HG03060 (cell line): ENCODE measurements around the gene RELB.

Source experiments
- ATAC-seq: cut with Tn5 transposase; IDR thresholded peaks from one replicate; pipeline ENCODE4 v1.9.1; 2021; ENCODE audit warnings: low read depth, moderate number of reproducible peaks; ENCODE audit not compliant: unreplicated experiment

The RELB gene

DNA sequence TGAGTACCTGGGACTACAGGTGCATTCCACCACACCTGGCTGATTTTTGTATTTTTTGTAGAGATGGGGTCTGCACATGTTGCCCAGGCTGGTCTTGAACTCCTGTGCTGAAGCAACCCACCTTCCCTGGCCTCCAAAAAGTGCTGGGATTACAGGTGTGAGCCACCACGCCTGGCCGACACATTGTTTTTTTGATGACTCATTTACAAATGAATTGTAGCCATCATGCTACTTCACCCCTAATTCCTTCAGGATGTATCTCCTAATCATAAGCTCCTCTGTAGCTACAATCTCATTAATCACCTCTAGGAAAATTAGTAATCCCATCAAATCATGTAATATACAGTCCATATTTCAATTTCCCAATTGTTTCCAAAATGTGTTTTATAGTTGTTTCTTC is 17.9 kb downstream of the RELB start:
- ATAC-seq = no peak

DNA sequence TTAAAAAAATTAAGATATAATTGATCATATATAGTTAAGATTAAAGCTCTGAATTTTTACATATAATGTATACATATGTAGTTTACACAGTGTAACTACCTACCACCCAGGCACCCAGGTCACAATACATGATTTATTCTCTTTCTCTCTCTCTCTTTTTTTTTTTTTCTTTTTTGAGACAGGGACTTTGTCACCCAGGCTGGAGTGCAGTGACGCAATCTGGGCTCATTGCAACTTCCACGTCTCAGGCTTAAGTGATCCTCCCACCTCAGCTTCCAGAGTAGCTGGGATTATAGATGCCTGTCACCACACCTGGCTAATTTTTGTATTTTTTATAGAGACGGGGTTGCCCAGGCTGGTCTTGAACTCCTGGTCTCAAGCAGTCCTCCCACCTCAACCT is 18.8 kb downstream of the RELB start:
- no peak for ATAC-seq

DNA sequence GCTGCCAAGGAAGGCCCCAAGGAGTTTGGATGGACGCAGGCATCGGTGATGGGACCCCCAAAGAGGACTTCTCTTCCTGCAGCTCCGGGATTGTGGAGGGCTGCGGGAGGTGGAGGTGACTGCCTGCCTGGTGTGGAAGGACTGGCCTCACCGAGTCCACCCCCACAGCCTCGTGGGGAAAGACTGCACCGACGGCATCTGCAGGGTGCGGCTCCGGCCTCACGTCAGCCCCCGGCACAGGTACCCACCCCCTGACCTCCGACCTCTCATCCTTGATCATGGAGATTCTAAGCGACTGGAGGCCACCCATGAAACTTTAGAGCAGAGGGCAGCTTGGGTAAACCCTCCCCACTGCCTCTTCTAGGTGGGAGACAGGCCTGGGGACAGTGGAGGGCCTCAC is 20.7 kb downstream of the RELB start:
- ATAC-seq = no peak

DNA sequence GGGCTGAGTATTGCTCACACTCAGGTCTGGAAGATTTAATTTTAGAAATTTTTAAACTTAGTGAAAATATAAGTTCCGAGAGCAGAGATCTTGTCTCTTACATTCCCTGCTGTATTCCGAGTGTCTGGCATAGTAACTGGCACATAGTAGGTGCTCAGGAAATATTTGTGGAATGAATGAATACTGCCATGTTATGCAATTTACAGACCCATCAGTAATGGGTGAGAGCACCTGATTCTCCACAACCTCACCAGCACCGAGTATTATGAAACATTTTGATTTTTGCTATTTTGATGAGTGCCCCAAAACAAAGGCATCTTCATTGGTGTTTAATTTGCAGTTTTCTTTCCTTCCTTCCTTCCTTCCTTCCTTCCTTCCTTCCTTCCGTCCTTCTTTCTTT is 21.8 kb downstream of the RELB start:
- ATAC-seq = no peak

DNA sequence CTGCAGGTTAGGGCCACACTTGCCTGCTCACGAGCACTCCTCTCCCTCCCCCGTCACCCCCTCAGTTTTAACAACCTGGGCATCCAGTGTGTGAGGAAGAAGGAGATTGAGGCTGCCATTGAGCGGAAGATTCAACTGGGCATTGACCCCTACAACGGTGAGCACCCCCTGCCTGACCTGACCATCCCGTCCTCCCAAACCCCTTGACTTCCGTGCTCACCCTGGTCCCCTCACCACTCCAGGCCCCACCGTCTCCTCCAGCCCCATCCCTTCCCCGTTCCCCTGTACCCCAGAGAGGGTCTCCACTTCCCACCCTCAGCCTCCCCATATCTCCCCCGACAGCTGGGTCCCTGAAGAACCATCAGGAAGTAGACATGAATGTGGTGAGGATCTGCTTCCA is 24.0 kb downstream of the RELB start:
- ATAC-seq = no peak

DNA sequence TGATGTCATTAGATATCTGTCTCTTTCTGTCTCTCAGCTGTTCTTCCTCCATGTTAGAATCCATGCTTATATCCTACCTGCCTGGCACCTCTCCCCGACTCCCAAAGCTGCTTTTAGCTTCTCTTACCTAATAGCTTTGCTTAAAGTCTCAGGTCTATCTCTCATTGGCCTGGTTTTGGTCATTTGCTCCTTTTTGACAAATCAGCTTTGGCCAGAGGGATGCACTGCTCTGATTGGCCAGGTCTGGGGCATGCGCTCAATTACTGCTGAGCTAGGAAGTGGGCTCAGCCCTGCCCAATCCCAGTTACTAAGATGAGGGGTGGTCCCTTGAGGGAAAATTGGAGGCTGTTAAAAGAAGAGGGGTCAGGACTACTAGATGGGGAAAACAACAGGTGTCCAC is 26.1 kb downstream of the RELB start:
- no peak for ATAC-seq

DNA sequence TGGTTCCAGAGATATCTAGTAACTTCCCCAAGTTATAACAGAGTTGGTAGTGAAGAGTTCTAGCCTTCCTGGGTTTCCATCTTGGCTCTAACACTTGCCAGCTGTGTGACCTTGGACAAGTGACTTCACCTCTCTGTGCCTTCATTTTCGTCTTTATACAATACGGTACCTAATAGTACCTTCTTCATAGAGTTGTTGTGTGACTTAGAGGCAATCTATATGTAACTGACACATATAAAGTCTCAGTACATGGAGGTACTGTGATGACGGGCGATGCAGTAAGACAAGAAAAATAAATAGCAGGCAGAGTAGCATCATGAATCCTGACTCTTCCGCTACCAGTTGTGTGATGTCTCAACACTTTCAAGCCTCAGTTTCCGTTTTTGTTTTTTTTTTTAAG is 29.6 kb downstream of the RELB start:
- ATAC-seq = no peak

DNA sequence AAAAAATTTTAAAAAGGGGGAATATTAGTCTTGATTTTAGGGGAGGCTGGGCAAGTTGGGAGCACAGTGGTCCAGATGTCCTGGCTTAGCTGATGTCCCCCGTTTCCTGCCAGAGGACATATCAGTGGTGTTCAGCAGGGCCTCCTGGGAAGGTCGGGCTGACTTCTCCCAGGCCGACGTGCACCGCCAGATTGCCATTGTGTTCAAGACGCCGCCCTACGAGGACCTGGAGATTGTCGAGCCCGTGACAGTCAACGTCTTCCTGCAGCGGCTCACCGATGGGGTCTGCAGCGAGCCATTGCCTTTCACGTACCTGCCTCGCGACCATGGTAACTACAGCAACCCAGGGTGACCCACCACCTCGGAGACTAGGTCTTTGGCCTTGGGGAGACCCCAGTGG is 31.2 kb downstream of the RELB start:
- no peak for ATAC-seq

DNA sequence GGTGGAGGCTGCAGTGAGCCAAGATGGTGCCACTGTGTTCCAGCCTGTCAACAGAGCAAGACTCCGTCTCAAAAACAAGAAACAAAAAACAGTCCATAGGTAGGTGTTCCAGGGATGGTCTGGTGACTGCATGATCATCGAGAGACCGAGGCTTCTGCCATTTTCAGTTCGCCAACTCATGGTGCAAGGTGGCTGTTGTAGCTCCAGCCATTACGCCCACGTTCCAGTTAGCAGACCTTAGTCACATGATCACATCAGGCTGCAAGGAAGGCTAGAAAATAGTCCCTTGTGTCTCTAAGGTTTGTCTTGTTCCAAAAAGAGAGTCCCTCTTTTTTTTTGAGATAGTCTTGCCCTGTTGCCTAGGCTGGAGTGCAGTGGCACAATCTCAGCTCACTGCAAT is 34.5 kb downstream of the RELB start:
- ATAC-seq = no peak

DNA sequence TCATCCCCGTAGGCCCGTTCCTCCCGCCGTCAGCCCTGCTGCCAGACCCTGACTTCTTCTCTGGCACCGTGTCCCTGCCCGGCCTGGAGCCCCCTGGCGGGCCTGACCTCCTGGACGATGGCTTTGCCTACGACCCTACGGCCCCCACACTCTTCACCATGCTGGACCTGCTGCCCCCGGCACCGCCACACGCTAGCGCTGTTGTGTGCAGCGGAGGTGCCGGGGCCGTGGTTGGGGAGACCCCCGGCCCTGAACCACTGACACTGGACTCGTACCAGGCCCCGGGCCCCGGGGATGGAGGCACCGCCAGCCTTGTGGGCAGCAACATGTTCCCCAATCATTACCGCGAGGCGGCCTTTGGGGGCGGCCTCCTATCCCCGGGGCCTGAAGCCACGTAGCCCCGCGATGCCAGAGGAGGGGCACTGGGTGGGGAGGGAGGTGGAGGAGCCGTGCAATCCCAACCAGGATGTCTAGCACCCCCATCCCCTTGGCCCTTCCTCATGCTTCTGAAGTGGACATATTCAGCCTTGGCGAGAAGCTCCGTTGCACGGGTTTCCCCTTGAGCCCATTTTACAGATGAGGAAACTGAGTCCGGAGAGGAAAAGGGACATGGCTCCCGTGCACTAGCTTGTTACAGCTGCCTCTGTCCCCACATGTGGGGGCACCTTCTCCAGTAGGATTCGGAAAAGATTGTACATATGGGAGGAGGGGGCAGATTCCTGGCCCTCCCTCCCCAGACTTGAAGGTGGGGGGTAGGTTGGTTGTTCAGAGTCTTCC is 36.3 kb downstream of the RELB start:
- no peak for ATAC-seq

DNA sequence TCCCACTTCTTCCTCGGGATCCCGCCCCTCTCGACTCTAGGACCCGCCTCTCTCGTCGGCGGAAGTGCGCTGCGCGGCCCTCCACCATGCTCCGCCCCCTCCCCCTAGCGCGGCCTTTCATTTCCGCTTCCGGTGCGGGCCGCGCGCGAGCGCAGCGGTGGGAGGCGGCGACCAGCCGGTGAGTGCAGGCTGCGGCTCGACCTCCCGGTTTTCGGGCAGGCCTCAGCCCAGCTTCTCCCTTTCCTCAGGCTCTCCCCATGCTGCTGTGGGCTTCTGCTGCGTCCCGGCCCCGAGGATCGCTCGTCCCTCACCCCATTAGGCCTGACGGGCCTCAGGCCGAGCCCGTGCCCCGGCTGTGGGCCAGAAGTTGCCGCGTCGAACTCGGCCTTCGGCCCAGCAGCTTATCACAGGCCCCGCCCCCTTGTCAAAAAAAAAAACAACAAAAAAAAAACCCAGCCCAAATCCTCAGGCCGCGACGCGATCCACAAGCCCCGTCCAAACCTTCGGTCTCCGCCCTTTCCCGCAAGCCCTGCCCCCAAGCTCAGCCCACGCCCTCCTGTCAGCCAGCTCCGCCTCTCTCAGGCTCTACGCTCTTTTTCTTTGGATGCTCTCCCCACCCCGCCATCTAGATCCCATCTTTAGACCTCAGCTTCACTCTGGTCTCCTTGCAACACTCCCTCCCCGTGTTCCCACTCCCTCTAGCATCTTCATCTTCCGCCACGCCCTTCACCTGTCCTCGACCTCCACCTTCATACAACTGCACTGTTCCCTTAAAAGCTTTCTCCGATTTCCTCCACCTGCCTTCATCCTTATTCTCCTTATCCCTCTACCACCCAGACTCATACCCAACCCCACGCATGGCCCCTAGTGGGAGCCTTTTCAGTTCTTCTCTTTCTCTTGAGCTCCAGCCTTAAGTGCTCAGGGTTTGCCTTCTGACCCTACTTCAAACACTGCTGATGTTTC is 37.9 kb downstream of the RELB start, which contains the start of gene CLASRP:
TSS of gene CLASRP (plus strand) at position 115 of the 963 bp plus-strand sequence. CDS start 1,168 bp downstream, outside the sequence.
- no peak for ATAC-seq

DNA sequence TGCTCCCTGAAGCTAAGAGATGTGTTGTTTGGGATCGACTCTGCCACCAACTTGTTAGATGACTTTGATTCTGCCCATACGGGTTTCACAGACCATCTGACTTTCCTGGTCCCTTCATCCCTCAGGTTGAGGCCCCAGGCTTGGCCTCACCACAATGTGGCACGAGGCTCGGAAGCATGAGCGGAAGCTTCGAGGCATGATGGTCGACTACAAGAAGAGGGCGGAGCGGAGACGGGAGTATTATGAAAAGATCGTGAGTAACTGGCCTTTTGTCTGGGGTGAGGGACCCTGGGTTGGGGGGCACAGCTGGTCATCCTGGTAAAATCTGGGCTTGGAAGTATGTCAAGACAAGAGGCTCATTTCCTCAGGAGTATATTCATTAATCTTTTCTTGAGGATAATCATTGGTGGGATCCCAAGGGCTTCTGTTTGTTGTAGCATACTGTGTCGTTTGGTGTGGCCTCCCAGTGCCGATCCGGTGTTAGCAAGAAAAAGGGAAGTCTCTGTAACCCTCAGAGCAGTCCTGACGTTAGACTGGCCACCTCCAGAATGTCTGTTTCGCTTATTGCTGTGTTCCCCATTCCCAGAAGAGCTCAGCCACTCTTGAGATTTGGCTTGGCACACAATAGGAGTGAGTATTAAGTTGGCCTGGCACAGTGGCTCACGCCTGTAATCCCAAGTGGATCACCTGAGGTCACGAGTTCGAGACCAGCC is 39.0 kb downstream of the RELB start:
- no peak for ATAC-seq

DNA sequence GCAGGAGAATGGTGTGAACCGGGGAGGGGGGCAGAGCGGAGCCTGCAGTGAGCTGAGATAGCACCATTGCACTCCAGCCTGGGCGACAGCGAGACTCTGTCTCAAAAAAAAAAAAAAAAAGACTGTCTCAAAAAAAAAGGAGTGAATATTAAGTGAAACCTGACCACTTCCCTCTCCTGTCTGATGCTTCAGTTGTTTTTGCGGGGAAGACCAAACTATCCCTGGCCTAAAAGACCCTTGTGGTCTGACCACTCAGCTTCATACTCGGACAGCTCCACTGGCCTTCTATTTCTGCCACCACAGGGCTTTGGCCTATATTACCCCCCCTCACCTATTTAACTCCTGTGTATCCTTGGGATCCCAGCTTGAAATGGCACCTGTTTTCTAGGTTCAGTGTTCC is 39.9 kb downstream of the RELB start:
- ATAC-seq = no peak

DNA sequence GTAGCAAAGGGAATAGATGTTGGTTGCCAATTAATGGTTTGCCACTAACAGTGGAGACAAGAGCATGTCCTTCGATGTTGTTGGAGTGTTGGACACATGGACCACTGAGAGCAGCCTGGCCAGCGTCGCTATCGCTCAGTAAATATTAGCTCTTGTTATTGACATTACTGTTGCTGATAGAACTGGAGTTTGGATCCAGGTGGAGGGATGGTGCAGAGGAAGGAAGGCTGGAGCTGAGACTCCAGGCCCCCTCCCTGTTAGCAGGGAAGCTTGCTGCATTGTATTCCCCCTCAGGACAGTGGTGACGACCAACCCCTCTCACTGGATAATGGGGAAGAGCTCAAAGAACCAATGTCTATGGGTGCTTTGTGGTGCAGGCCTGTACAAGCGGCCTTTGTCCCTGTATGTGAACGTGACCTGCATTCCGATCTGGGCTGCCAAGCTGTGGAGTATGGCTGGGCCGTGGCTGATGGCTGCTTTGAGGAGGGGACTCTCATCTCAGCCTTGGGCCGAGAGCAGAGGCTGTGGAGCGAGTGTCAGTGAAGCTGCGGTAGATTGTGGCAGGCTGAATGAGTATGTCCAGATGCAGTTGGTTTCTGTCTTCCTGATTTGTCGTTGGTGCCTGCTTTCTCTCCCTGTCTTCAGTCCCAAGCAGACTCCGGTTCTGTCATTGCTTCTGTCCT is 44.5 kb downstream of the RELB start:
- ATAC-seq = no peak

DNA sequence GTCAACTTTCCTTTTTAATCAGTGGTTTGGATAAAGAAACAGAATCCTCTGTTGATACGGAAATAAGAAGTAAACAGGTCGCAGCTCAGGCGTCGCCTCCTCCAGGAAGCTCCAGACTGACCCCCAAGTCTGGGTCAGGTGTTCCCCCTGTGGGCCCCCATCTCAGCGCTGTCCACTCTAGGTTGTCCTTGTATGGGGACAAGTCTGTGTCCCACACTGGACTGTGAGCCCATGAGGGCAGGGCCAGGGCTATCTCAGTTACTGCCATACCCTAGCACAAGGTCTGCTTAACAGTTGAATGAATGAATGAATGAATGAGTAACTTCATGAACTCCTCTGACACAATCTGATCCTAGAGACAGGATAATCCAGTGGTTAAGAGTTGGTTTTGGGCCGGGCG is 45.1 kb downstream of the RELB start:
- ATAC-seq = no peak

DNA sequence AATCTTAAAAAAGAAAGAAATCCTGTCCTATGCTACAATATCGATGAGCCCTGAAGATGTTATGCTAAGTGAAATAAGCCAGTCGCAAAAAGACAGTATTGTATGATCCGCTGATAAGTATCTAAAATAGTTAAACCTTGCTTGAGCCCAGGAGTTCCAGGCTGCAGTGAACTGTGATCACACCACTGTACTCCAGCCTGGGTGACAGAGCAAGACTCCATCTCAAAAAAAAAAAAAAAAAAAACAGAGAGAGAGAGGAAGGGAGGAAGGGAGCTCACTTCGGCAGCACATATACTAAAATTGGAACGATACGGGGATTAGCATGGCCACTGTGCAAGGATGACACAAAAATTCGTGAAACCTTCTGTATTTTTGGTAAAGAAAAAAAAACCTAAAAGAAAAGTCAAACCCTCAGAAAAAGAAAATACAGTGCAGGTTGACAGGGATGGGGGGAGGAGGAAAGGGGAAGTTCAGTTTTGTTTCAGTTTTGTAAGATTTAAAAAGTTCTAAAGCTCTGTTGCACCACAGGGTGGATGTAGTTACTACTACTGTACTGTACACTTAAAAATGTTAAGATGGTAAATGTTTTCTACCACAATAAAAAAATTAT is 46.0 kb downstream of the RELB start:
- ATAC-seq = no peak

DNA sequence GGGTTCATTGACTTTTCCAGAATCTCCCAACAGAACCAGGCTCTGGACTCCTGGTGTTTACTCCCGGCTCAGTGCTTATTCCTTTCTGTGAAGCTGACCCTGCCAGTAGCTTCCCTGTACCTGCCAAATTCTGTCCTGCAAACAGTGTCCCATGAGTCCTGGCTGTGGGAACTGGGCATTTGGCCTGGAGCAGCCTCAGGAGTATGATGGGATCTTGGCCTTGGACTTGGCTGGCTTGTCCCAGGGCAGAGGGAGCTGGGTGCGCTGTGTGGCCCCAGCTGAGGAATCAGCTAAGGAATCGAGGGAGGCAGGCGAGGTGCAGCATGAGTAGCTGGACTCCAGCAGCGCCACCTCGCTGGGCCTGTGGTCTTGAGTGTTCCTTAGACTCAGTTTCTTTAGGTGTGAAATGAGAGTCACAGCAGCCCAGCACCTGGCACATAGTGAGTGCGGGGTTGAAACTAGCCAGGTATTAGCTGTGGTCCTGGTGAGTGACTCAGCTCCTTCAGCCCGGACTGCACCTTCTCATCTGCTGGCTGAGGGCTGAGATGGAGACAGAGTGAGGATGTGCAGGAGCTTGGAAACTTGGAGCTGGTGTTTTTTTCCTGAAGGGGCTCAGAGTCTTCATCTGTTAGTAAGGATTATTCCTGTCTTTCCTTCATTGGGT is 47.9 kb downstream of the RELB start:
- ATAC-seq = no peak

DNA sequence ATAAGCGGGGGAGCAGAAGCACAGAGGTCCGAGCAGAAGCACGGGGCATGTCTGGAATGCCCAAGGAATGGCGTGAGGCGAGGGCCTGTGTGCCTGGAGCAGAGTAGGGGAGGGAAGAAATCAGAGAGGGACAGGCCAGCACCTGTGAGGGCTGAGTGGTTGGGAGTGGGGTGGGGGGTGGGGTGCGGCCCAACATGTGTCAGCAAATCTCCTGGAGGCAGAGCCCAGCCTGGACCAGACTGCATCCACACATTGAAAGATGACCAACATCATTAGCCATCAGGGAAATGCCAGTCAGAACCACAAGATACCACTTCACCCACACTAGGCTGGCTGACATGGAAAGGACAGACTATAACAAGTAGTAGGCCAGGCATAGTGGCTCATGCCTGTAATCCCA is 48.8 kb downstream of the RELB start:
- ATAC-seq = no peak

DNA sequence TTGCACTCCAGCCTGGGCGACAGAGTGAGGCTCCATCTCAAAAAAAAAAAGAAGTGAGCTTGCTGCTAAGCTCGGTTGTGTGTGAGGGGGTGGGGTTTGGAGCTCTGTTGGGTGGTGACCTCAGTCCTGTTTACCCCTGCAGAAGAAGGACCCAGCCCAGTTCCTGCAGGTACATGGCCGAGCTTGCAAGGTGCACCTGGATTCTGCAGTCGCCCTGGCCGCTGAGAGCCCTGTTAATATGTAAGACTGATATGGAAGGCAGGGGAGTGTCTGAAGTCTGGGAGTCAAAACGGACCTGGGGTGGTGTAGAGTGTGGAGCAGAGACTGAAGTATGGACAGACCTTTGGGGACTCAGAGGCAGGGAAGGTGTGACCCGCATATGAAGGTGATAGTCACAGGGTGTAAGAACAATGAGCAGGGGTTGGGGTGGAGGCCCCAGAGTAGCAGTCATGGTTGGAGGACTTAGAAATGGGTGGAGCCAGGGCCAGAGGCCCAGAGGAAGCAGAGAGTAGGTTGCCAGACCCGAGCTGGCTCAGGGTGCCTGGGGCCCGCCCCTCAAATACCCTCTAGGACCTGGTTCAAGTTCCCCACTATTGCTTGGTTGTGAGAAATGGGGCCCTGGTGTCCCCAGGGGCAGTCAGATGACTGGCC is 50.8 kb downstream of the RELB start:
- ATAC-seq = no peak
